ENCODE measurements around the gene EFS. TPM values are rescaled to one million over a fixed set of nuclear protein-coding genes. Genes with fewer than 3 reads are reported as not detected.

Gene EFS
- total RNA-seq, 4 donors from 2014 or later: 63.0 to 74.0 (median 64.8) TPM

DNA sequence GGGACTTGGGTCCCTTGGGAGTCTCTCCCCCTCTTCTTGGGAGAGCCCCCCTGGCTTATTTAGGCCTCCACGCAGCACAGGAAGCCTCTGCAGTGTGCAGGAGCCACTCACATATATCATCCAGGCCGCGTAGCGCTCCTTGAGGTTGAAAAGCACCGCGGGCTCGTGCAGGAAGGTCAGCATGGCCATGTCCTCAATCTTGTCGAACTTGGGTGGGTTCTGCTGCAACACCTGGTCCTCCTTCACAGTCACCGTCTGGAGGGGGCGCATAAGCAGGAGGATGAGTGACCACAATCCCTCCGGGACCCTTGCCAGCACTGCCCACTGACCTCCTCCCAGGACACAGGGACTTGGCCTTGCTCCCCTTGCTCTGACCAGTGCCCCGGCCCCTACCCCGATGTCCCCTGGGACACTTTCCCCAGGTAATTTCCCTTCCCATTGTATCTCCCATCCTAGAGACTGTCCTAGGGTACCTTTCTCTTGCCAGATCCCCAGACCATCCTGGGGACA, 40.6 kb upstream of the EFS start:
- no peak overlapping the region for H3K4me3 ChIP-seq
- WGBS: 93% methylated on average over 11 of the region's 13 CpGs
- H3K9me3 ChIP-seq: no peaks in the 10 kb centered on the region
- no peaks in the 10 kb centered on the region for H3K4me1 ChIP-seq
- H3K36me3 ChIP-seq: no peaks in the 10 kb centered on the region
- no peak for DNase-seq (ENCODE audit: low spot score in 2 of 2)
- H3K27me3 ChIP-seq: peaks cover 53% of the 10 kb centered on the region
- TF ChIP-seq EP300 (IDR thresholded peaks at IDR 0.05): no peak
- TF ChIP-seq, protein P1, sequence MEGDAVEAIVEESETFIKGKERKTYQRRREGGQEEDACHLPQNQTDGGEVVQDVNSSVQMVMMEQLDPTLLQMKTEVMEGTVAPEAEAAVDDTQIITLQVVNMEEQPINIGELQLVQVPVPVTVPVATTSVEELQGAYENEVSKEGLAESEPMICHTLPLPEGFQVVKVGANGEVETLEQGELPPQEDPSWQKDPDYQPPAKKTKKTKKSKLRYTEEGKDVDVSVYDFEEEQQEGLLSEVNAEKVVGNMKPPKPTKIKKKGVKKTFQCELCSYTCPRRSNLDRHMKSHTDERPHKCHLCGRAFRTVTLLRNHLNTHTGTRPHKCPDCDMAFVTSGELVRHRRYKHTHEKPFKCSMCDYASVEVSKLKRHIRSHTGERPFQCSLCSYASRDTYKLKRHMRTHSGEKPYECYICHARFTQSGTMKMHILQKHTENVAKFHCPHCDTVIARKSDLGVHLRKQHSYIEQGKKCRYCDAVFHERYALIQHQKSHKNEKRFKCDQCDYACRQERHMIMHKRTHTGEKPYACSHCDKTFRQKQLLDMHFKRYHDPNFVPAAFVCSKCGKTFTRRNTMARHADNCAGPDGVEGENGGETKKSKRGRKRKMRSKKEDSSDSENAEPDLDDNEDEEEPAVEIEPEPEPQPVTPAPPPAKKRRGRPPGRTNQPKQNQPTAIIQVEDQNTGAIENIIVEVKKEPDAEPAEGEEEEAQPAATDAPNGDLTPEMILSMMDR (IDR thresholded peaks at IDR 0.05): no peak
- H3K27ac ChIP-seq: no peak overlapping the region

DNA sequence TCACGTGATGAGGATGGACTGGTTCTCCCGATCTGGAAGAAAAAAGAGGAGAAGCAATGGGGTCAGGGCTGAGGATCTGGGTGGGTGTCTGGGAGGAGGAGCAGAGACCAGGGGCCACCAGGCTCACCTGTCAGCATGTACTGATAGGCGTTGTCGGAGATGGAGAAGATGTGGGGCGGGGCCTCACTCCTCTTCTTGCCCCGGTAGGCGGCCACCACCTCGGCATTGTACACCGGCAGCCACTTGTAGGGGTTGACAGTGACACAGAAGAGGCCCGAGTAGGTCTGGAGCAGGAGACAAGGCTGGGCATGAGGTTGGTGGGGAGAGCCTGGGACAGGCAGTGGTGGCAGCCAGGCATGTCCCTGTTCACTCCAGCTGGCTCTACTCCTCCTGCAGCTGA, 40.1 kb upstream of the EFS start:
- no peaks in the 10 kb centered on the region for H3K9me3 ChIP-seq
- no peaks in the 10 kb centered on the region for H3K4me1 ChIP-seq

DNA sequence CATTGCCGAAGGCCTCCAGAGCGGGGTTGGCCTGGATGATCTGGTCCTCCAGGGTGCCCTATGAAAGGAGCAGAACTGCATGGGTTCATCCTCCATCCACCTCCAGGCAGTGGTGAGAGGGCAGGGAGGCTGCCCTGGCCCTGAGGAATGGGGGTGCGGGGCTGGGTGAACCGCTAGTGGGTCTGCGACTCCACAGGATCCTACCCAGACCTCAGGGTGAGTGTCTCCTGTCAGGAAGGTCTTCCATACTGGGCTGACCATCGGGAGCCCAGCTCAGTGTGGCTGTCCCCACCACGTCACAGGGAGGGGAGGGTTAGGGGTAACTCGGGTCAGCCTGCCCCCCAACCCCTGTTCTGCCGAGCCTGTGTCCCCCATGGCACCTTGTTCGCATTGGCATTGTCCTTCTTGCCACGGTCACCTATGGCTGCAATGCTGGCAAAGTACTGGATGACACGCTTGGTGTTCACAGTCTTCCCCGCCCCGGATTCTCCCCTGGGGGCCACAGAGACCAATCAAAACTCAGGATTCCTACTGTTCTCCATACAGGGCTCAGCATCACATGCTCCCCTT, 39.4 kb upstream of the EFS start:
- no peak for TF ChIP-seq POLR2AphosphoS5 (IDR thresholded peaks at IDR 0.05)
- no peak for TF ChIP-seq POLR2A (IDR thresholded peaks at IDR 0.05)
- TF ChIP-seq, protein P1 (IDR thresholded peaks at IDR 0.05): no peak
- TF ChIP-seq EP300 (IDR thresholded peaks at IDR 0.05): no peak
- H3K9me3 ChIP-seq: no peaks in the 10 kb centered on the region
- H3K27ac ChIP-seq: no peak overlapping the region
- WGBS: 88% methylated on average over 10 of the region's 14 CpGs
- peaks cover 51% of the 10 kb centered on the region for H3K27me3 ChIP-seq
- H3K4me1 ChIP-seq: no peaks in the 10 kb centered on the region
- H3K4me3 ChIP-seq: no peak overlapping the region
- no peaks in the 10 kb centered on the region for H3K36me3 ChIP-seq
- no peak for DNase-seq (ENCODE audit: low spot score in 2 of 2)

More for the DNA sequence above, 40.1 kb upstream of the EFS start:
- no peak for TF ChIP-seq POLR2A (IDR thresholded peaks at IDR 0.05)
- no peak for TF ChIP-seq POLR2AphosphoS5 (IDR thresholded peaks at IDR 0.05)
- no peak for TF ChIP-seq EP300 (IDR thresholded peaks at IDR 0.05)
- TF ChIP-seq, protein P1 (IDR thresholded peaks at IDR 0.05): no peak
- H3K27me3 ChIP-seq: peaks cover 51% of the 10 kb centered on the region
- no peaks in the 10 kb centered on the region for H3K36me3 ChIP-seq
- WGBS: 81% methylated on average over 10 of the region's 10 CpGs
- no peak overlapping the region for H3K4me3 ChIP-seq
- DNase-seq (ENCODE audit: low spot score in 2 of 2): no peak
- H3K27ac ChIP-seq: no peak overlapping the region

DNA sequence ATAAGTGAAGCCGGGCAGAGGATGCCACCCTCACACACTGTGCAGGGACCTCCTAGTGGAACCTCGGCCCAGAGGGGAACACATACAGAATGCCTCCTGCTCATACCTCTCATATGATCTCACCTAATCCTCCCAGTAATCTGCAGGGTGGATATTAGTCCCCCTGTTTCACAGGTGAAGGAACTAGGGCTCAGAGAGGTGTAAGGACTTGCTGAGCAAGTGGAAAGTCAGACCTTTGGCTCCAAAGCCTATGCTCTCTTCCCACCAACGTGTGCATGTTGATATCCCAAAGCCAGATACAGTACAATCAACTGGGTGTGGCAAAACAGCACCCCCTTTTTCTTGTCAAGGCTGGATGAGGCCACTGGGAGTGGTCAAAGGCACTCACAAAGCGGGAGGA, 38.9 kb upstream of the EFS start:
- H3K4me3 ChIP-seq: no peak overlapping the region
- H3K4me1 ChIP-seq: no peaks in the 10 kb centered on the region
- no peak for TF ChIP-seq POLR2A (IDR thresholded peaks at IDR 0.05)
- TF ChIP-seq EP300 (IDR thresholded peaks at IDR 0.05): no peak
- TF ChIP-seq, protein P1 (IDR thresholded peaks at IDR 0.05): no peak
- TF ChIP-seq POLR2AphosphoS5 (IDR thresholded peaks at IDR 0.05): no peak
- peaks cover 48% of the 10 kb centered on the region for H3K27me3 ChIP-seq
- no peaks in the 10 kb centered on the region for H3K36me3 ChIP-seq
- H3K9me3 ChIP-seq: no peaks in the 10 kb centered on the region
- no peak overlapping the region for H3K27ac ChIP-seq
- no peak for DNase-seq (ENCODE audit: low spot score in 2 of 2)
- 82% methylated on average over 4 of the region's 4 CpGs for WGBS

DNA sequence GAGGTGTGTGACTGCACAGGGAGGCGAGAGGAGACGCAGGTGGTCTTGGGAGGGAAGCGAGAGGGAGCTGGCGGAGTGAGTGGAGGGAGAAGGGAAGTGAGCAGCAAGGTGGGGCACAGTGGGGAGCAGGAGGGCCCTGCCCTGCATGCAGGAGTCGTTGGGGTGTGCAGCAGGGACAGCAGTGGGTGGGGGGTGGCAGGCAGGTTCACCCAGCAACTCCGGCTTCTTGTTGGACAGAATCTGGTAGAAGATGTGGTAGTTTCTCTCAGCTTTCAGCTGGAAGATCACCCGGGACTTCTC, 38.1 kb upstream of the EFS start:
- TF ChIP-seq, protein P1 (IDR thresholded peaks at IDR 0.05): no peak
- TF ChIP-seq EP300 (IDR thresholded peaks at IDR 0.05): no peak
- TF ChIP-seq POLR2A (IDR thresholded peaks at IDR 0.05): no peak
- no peak for TF ChIP-seq POLR2AphosphoS5 (IDR thresholded peaks at IDR 0.05)
- WGBS: 56% methylated on average over 7 of the region's 7 CpGs
- H3K4me1 ChIP-seq: no peaks in the 10 kb centered on the region
- H3K4me3 ChIP-seq: no peak overlapping the region
- H3K36me3 ChIP-seq: no peaks in the 10 kb centered on the region
- no peak for DNase-seq (ENCODE audit: low spot score in 2 of 2)
- H3K27me3 ChIP-seq: peaks cover 44% of the 10 kb centered on the region
- no peaks in the 10 kb centered on the region for H3K9me3 ChIP-seq
- no peak overlapping the region for H3K27ac ChIP-seq

Measured in suprapubic skin (tissue), 4 donors.